ENCODE results near the gene HBB. TPM values are rescaled to one million over a fixed set of nuclear protein-coding genes. Genes with fewer than 3 reads are reported as not detected.

The HBB gene
- total RNA-seq, 4 donors from 2014 or later = 3.7 to 45.8 (median 15.2) TPM

DNA sequence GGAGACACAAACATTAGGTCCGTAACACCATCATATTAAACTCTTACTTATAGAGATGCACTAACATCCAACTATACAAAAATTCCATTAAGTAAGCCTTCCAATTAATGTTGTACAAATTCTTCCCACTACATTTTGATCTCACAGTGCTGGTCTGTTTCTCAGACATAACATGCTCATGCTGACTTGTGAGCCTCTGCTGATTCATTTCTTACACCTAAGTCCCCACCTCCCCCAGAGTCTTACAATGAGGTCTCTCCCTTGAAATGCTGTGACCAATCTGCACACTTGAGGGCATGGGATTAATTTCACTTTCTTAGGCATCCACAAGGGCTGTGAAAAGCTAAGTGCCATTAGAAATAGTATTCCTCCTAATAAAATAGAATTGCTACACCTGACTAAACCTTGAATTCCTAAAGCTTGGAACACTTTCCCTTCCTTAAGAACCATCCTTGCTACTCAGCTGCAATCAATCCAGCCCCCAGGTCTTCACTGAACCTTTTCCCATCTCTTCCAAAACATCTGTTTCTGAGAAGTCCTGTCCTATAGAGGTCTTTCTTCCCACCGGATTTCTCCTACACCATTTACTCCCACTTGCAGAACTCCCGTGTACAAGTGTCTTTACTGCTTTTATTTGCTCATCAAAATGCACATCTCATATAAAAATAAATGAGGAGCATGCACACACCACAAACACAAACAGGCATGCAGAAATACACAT is 20.8 kb upstream of the HBB start:
- H3K27me3 ChIP-seq = no peaks in the 10 kb centered on the region
- H3K27ac ChIP-seq = no peak overlapping the region
- H3K36me3 ChIP-seq = no peaks in the 10 kb centered on the region
- DNase-seq (ENCODE audit: low spot score in 2 of 2) = no peak
- 72% methylated on average over 3 of the region's 3 CpGs for WGBS
- TF ChIP-seq EP300 (IDR thresholded peaks at IDR 0.05) (no peak), POLR2A (IDR thresholded peaks at IDR 0.05) (no peak), CTCF (IDR thresholded peaks at IDR 0.05) (no peak), POLR2AphosphoS5 (IDR thresholded peaks at IDR 0.05) (no peak)
- H3K4me3 ChIP-seq = no peak overlapping the region
- no peaks in the 10 kb centered on the region for H3K9me3 ChIP-seq
- H3K4me1 ChIP-seq = no peaks in the 10 kb centered on the region

- Histone ChIP-seq H3K9me3 (no peaks in the 10 kb centered on the region), H3K4me3 (no peak overlapping the region), H3K36me3 (no peaks in the 10 kb centered on the region), H3K27me3 (no peaks in the 10 kb centered on the region), H3K4me1 (no peaks in the 10 kb centered on the region), H3K27ac (no peak overlapping the region)
- TF ChIP-seq CTCF (IDR thresholded peaks at IDR 0.05) (no peak), POLR2AphosphoS5 (IDR thresholded peaks at IDR 0.05) (no peak), POLR2A (IDR thresholded peaks at IDR 0.05) (no peak)
- 71% methylated on average over 6 of the region's 6 CpGs for WGBS
- no peak for DNase-seq (ENCODE audit: low spot score in 2 of 2)
Measured at GRCh38 chr11:5246772-5247471, 20.1 kb upstream of the HBB start.

GRCh38 chr11:5245155-5245554 is 18.3 kb upstream of the HBB start:
- H3K36me3 ChIP-seq = no peaks in the 10 kb centered on the region
- no peaks in the 10 kb centered on the region for H3K27me3 ChIP-seq
- no peak overlapping the region for H3K27ac ChIP-seq
- no peaks in the 10 kb centered on the region for H3K9me3 ChIP-seq
- TF ChIP-seq POLR2A (IDR thresholded peaks at IDR 0.05) (no peak), POLR2AphosphoS5 (IDR thresholded peaks at IDR 0.05) (no peak), EP300 (IDR thresholded peaks at IDR 0.05) (no peak), CTCF (IDR thresholded peaks at IDR 0.05) (no peak)
- DNase-seq (ENCODE audit: low spot score in 2 of 2) = no peak
- H3K4me3 ChIP-seq = no peak overlapping the region
- WGBS = 81% methylated on average over 2 of the region's 2 CpGs
- no peaks in the 10 kb centered on the region for H3K4me1 ChIP-seq

DNA sequence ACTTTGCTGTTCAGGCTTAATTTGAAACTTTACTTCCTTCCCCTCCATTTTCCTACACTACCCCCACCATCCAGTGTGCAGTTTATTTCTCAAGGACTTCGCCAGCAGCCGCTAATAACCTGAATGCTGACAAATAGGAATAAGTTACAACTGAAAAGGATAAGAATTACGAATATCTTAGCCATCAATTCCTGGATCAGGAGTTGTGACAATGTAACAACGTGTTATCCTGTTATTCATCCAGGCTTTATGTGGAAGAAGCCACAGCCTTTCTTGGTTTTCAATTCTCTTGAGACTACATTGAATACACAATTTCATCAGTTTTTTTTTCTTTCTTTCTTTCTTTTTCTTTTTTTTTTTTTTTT is 16.9 kb upstream of the HBB start:
- no peaks in the 10 kb centered on the region for H3K9me3 ChIP-seq
- DNase-seq (ENCODE audit: low spot score in 2 of 2) = no peak
- H3K36me3 ChIP-seq = no peaks in the 10 kb centered on the region
- H3K27ac ChIP-seq = no peak overlapping the region
- WGBS = 82% methylated on average over 4 of the region's 4 CpGs
- H3K4me1 ChIP-seq = no peaks in the 10 kb centered on the region
- TF ChIP-seq CTCF (IDR thresholded peaks at IDR 0.05) (no peak), POLR2AphosphoS5 (IDR thresholded peaks at IDR 0.05) (no peak), POLR2A (IDR thresholded peaks at IDR 0.05) (no peak), EP300 (IDR thresholded peaks at IDR 0.05) (no peak)
- H3K27me3 ChIP-seq = no peaks in the 10 kb centered on the region
- no peak overlapping the region for H3K4me3 ChIP-seq

GRCh38 chr11:5242933-5243815 is 16.3 kb upstream of the HBB start:
- Histone ChIP-seq H3K36me3 (no peaks in the 10 kb centered on the region), H3K4me1 (no peaks in the 10 kb centered on the region), H3K27ac (no peak overlapping the region), H3K9me3 (no peaks in the 10 kb centered on the region), H3K4me3 (no peak overlapping the region), H3K27me3 (no peaks in the 10 kb centered on the region)
- no peak for DNase-seq (ENCODE audit: low spot score in 2 of 2)
- WGBS = 65% methylated on average over 7 of the region's 7 CpGs
- TF ChIP-seq POLR2AphosphoS5 (IDR thresholded peaks at IDR 0.05) (no peak), POLR2A (IDR thresholded peaks at IDR 0.05) (no peak), CTCF (IDR thresholded peaks at IDR 0.05) (no peak), EP300 (IDR thresholded peaks at IDR 0.05) (no peak)

All from suprapubic skin (tissue), 4 donors.